Measurements from ENCODE around the gene FNDC5.

FNDC5 gene

GRCh38 chr1:32817815-32818786 is 52.6 kb downstream of the FNDC5 start:
- H3K27me3 ChIP-seq (ENCODE audit: insufficient read depth, poor library complexity, severe bottlenecking), result no peaks in the 10 kb centered on the region

GRCh38 chr1:32817159-32817814 is 53.4 kb downstream of the FNDC5 start, which contains the start of the genes S100PBP and YARS1:
Gene S100PBP (plus strand): TSS chr1:32817653. CDS start chr1:32826100, 8,447 bp downstream.
Gene YARS1 (minus strand): TSS chr1:32817358. CDS start chr1:32817244, 114 bp downstream.
- peak; percentile 98 for DNase-seq (ENCODE audit: low spot score)
- H3K9me3 ChIP-seq (ENCODE audit: severe bottlenecking), result no peaks in the 10 kb centered on the region
- peak; percentile 91 for ATAC-seq (ENCODE audit: low read depth)
- TF ChIP-seq, protein P1, sequence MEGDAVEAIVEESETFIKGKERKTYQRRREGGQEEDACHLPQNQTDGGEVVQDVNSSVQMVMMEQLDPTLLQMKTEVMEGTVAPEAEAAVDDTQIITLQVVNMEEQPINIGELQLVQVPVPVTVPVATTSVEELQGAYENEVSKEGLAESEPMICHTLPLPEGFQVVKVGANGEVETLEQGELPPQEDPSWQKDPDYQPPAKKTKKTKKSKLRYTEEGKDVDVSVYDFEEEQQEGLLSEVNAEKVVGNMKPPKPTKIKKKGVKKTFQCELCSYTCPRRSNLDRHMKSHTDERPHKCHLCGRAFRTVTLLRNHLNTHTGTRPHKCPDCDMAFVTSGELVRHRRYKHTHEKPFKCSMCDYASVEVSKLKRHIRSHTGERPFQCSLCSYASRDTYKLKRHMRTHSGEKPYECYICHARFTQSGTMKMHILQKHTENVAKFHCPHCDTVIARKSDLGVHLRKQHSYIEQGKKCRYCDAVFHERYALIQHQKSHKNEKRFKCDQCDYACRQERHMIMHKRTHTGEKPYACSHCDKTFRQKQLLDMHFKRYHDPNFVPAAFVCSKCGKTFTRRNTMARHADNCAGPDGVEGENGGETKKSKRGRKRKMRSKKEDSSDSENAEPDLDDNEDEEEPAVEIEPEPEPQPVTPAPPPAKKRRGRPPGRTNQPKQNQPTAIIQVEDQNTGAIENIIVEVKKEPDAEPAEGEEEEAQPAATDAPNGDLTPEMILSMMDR (IDR thresholded peaks at IDR 0.05; ENCODE audit: poor library complexity, severe bottlenecking), result no peak
- H3K27me3 ChIP-seq (ENCODE audit: insufficient read depth, poor library complexity, severe bottlenecking), result no peaks in the 10 kb centered on the region
- H3K27ac ChIP-seq (ENCODE audit: poor library complexity, severe bottlenecking), result peak within 1 kb of the TSS; percentile 84
- H3K4me3 ChIP-seq (ENCODE audit: severe bottlenecking), result peak within 1 kb of the TSS; percentile 95
- H3K36me3 ChIP-seq (ENCODE audit: low read depth), result peaks cover 52% of the 10 kb centered on the region
- peaks cover 12% of the 10 kb centered on the region for H3K4me1 ChIP-seq (ENCODE audit: insufficient read depth, poor library complexity, severe bottlenecking)

More at GRCh38 chr1:32817815-32818786, 52.6 kb downstream of the FNDC5 start:
- Histone ChIP-seq H3K36me3 (ENCODE audit: low read depth) (peaks cover 47% of the 10 kb centered on the region), H3K9me3 (ENCODE audit: severe bottlenecking) (no peaks in the 10 kb centered on the region), H3K4me1 (ENCODE audit: insufficient read depth, poor library complexity, severe bottlenecking) (peaks cover 12% of the 10 kb centered on the region), H3K27ac (ENCODE audit: poor library complexity, severe bottlenecking) (peak overlapping the region; percentile 84), H3K4me3 (ENCODE audit: severe bottlenecking) (peak overlapping the region; percentile 95)
- TF ChIP-seq, protein P1 (IDR thresholded peaks at IDR 0.05; ENCODE audit: poor library complexity, severe bottlenecking), result no peak
- peak; percentile 24 for ATAC-seq (ENCODE audit: low read depth)
- peak; percentile 47 for DNase-seq (ENCODE audit: low spot score)

GRCh38 chr1:32816676-32817158 is 54.0 kb downstream of the FNDC5 start:
- ATAC-seq (ENCODE audit: low read depth), result peak; percentile 22
- Histone ChIP-seq H3K27ac (ENCODE audit: poor library complexity, severe bottlenecking) (peak overlapping the region; percentile 84), H3K4me3 (ENCODE audit: severe bottlenecking) (peak overlapping the region; percentile 95), H3K4me1 (ENCODE audit: insufficient read depth, poor library complexity, severe bottlenecking) (peaks cover 12% of the 10 kb centered on the region), H3K27me3 (ENCODE audit: insufficient read depth, poor library complexity, severe bottlenecking) (no peaks in the 10 kb centered on the region), H3K36me3 (ENCODE audit: low read depth) (peaks cover 58% of the 10 kb centered on the region), H3K9me3 (ENCODE audit: severe bottlenecking) (no peaks in the 10 kb centered on the region)
- DNase-seq (ENCODE audit: low spot score), result no peak
- TF ChIP-seq, protein P1 (IDR thresholded peaks at IDR 0.05; ENCODE audit: poor library complexity, severe bottlenecking), result no peak

DNA sequence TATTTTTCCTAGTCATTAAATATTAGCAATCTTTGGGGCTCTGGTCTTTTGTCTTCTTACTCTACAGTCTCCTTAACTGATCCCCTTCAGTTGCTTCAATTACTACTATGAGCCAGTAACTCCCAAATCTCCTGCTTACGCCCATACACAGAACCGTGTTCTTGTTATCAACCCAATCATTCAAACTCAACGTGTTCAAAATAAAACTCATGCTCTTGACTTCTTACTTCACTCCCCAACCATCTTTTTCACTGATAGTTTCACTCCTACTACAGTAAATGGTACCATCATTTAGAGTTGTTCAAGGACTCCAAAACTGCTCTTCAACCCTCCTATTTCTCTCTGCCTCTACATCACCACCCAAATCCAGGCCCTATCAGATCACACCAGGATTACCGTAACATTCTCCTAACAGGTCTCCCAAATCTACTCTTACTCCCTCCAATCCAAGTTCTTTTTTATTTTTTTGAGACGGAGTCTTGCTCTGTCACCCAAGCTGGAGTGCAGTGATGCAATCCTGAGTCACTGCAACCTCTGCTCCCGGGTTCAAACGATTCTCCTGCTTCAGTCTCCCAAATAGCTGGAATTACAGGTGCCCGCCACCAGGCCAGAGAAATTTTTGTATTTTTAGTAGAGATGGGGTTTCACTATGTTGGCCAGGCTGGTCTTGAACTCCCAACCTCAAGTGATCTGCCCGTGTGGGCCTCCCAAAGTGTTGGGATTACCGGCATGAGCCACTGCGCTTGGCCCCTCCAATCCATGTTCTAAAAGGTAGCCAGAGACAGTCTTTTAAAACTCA is 56.6 kb downstream of the FNDC5 start:
- peaks cover 78% of the 10 kb centered on the region for H3K36me3 ChIP-seq (ENCODE audit: low read depth)
- no peaks in the 10 kb centered on the region for H3K9me3 ChIP-seq (ENCODE audit: severe bottlenecking)
- no peaks in the 10 kb centered on the region for H3K27me3 ChIP-seq (ENCODE audit: insufficient read depth, poor library complexity, severe bottlenecking)
- no peak for ATAC-seq (ENCODE audit: low read depth)
- TF ChIP-seq, protein P1 (IDR thresholded peaks at IDR 0.05; ENCODE audit: poor library complexity, severe bottlenecking), result no peak
- peaks cover 12% of the 10 kb centered on the region for H3K4me1 ChIP-seq (ENCODE audit: insufficient read depth, poor library complexity, severe bottlenecking)
- H3K4me3 ChIP-seq (ENCODE audit: severe bottlenecking), result no peak overlapping the region
- no peak for DNase-seq (ENCODE audit: low spot score)
- no peak overlapping the region for H3K27ac ChIP-seq (ENCODE audit: poor library complexity, severe bottlenecking)

Measured in RWPE2 (cell line).